PC-9 (cell line): Measurements from ENCODE around the gene NLRP12. TPM values are rescaled to one million over a fixed set of nuclear protein-coding genes. Genes with fewer than 3 reads are reported as not detected.

Experiments
- BruUV-seq: library from RNA; stranded (reverse); fragments of 400-500 nt; replicated peaks from 2 replicates; lab custom pipeline; 2021; lab: Mats Ljungman, UMichigan
- CTCF ChIA-PET: fragments of 300-600 bp; sonication (Branson Sonifier 250); formaldehyde crosslinking; loops from one replicate; lab custom pipeline; 2022; ENCODE audit warnings: antibody characterized with exemption; lab: Charles Lee
- POLR2A ChIA-PET: fragments of 300-600 bp; sonication (Branson Sonifier 250); formaldehyde crosslinking; loops from one replicate; lab custom pipeline; 2022; ENCODE audit warnings: antibody characterized with exemption; ENCODE audit not compliant: unreplicated experiment; lab: Charles Lee
- DNase-seq, 2 experiments: peaks; one replicate each; pipeline versions ENCODE4 v3.0.0 to v3.0.0-alpha.2; 2015 to 2022; ENCODE audit warnings: mixed read lengths in 1 of 2
- H2AFZ ChIP-seq: fragments of 200-600 bp; sonication (generic); 2 replicates; pipeline ENCODE4 v1.8.1; 2017; ENCODE audit warnings: antibody characterized with exemption
- H3F3A ChIP-seq: fragments of 200-600 bp; sonication (generic); 2 replicates; pipeline ENCODE4 v1.8.1; 2017; ENCODE audit warnings: antibody characterized with exemption, mild to moderate bottlenecking, low read depth; ENCODE audit not compliant: insufficient read depth
- H3K27ac ChIP-seq: fragments of 200-600 bp; sonication (generic); 2 replicates; pipeline ENCODE4 v1.6.1; 2016; ENCODE audit warnings: mixed run types
- H3K27me3 ChIP-seq: fragments of 200-600 bp; sonication (generic); 2 replicates; pipeline ENCODE4 v1.6.1; 2016; ENCODE audit warnings: low read depth, mixed run types; ENCODE audit not compliant: insufficient read depth
- H3K36me3 ChIP-seq: fragments of 200-600 bp; sonication (generic); 2 replicates; pipeline ENCODE4 v1.6.1; 2016; ENCODE audit warnings: low read depth, mixed run types
- H3K4me1 ChIP-seq: fragments of 200-600 bp; sonication (generic); replicated peaks from 2 replicates; pipeline ENCODE4 v1.6.1; 2016; ENCODE audit warnings: mixed run types; ENCODE audit not compliant: insufficient read depth
- H3K4me2 ChIP-seq: fragments of 200-600 bp; sonication (generic); 2 replicates; pipeline ENCODE4 v1.6.1; 2017; ENCODE audit warnings: mixed run types
- H3K4me3 ChIP-seq: fragments of 200-600 bp; sonication (generic); 2 replicates; pipeline ENCODE4 v1.6.1; 2016; ENCODE audit warnings: mixed run types
- H3K79me2 ChIP-seq: fragments of 200-600 bp; sonication (generic); 2 replicates; pipeline ENCODE4 v1.6.1; 2017; ENCODE audit warnings: low read depth, mixed run types
- H3K9me2 ChIP-seq: fragments of 200-600 bp; sonication (generic); 2 replicates; pipeline ENCODE4 v1.8.1; 2017; ENCODE audit warnings: mild to moderate bottlenecking; ENCODE audit not compliant: insufficient read depth
- H3K9me3 ChIP-seq: fragments of 200-600 bp; sonication (generic); 2 replicates; pipeline ENCODE4 v1.8.1; 2016; ENCODE audit warnings: low read depth; ENCODE audit not compliant: insufficient read depth
- H4K20me1 ChIP-seq: fragments of 200-600 bp; sonication (generic); 2 replicates; pipeline ENCODE4 v1.8.1; 2017; ENCODE audit not compliant: insufficient read depth
- CTCF ChIP-seq: fragments of 200-600 bp; sonication (generic); conservative IDR thresholded peaks from 2 replicates; pipeline ENCODE4 v1.6.1; 2017; ENCODE audit warnings: mixed run types, antibody characterized with exemption, mild to moderate bottlenecking, moderate library complexity
- EZH2 ChIP-seq: fragments of 200-600 bp; sonication (generic); IDR thresholded peaks from 2 replicates; pipeline ENCODE4 v1.8.0; 2017; ENCODE audit warnings: antibody characterized with exemption, low read depth
- intact Hi-C: fragments of 100-400 bp; cut with micrococcal nuclease; formaldehyde crosslinking; loops from one replicate; pipeline ENCODE4 v1.10.0; 2022; ENCODE audit not compliant: unreplicated experiment
- total RNA-seq: library from RNA; stranded (reverse); gene quantifications from 2 replicates; pipeline ENCODE4 v1.2.3, GENCODE V29; 2021

The NLRP12 gene
- total RNA-seq, 1 experiment from 2014 or later, result 0.37 TPM

GRCh38 chr19:53867225-53868090, 43.3 kb upstream of the NLRP12 start, which contains the start of gene MYADM:
Gene MYADM (plus strand): TSS chr19:53867883. CDS start chr19:53873530, 5,647 bp downstream.
- H3K4me2 ChIP-seq, result peak within 1 kb of the TSS; percentile 93
- no peaks in the 10 kb centered on the region for H3K27me3 ChIP-seq
- peaks cover 28% of the 10 kb centered on the region for H3K4me1 ChIP-seq
- H3K79me2 ChIP-seq, result peaks cover 42% of the 10 kb centered on the region
- no peaks in the 10 kb centered on the region for H4K20me1 ChIP-seq
- peak within 1 kb of the TSS; percentile 70; the same call in 1 of the 2 replicates for H2AFZ ChIP-seq
- peak within 1 kb of the TSS; percentile 99 for H3K27ac ChIP-seq
- H3K36me3 ChIP-seq, result peaks cover 7% of the 10 kb centered on the region
- DNase-seq, result peak; percentile 98 to 100
- no TSS peak for BruUV-seq
- no peaks in the 10 kb centered on the region for H3K9me3 ChIP-seq
- H3K9me2 ChIP-seq, result no peaks in the 10 kb centered on the region
- H3F3A ChIP-seq, result peaks cover 46% of the 10 kb centered on the region
- ChIA-PET CTCF (interaction anchor here (0.6 to 1.5 kb wide), 3 partner anchors 159 to 269 kb away, joined by 3 to 11 read pairs (median 10); no protein-coding TSS in a partner anchor), POLR2A (interaction anchor here (0.5 to 3.5 kb wide), 17 partner anchors 8 to 1471 kb away, joined by 3 to 49 read pairs (median 6); partner anchors contain the start of genes CNOT3, MBOAT7 and PRKCG)
- peak within 1 kb of the TSS; percentile 92 for H3K4me3 ChIP-seq
- intact Hi-C loops, result loop anchor here (1.0 to 5.0 kb wide), 6 partner anchors 25 to 595 kb away; partner anchors contain the start of genes CNOT3, LENG1, LENG8 and LENG9
- TF ChIP-seq CTCF, result no peak
- TF ChIP-seq EZH2, result no peak

- peak in 1 of 2 experiments; percentile 53 for DNase-seq
- CTCF ChIA-PET, result interaction anchor here (0.6 to 1.5 kb wide), 5 partner anchors 25 to 270 kb away, joined by 3 to 11 read pairs (median 4); no protein-coding TSS in a partner anchor
- H4K20me1 ChIP-seq, result no peaks in the 10 kb centered on the region
- no peak overlapping the region for H2AFZ ChIP-seq
- peaks cover 5% of the 10 kb centered on the region; the same call in 1 of the 2 replicates for H3K36me3 ChIP-seq
- no peaks in the 10 kb centered on the region for H3K9me2 ChIP-seq
- no TSS peak for BruUV-seq
- no peaks in the 10 kb centered on the region for H3K27me3 ChIP-seq
- H3K9me3 ChIP-seq, result no peaks in the 10 kb centered on the region
- TF ChIP-seq EZH2 (no peak), CTCF (no peak)
- intact Hi-C loops, result loop anchor here (1.0 to 5.0 kb wide), 5 partner anchors 25 to 595 kb away; partner anchors contain the start of genes CNOT3, LENG1 and LENG9
- POLR2A ChIA-PET, result interaction anchor here (0.5 to 3.5 kb wide), 8 partner anchors 10 to 323 kb away, joined by 3 to 49 read pairs (median 9); partner anchors contain the start of genes CNOT3, MBOAT7 and PRKCG
- peak overlapping the region; percentile 86 for H3K4me2 ChIP-seq
- peaks cover 42% of the 10 kb centered on the region for H3K79me2 ChIP-seq
- peak overlapping the region; percentile 89 for H3K4me3 ChIP-seq
- H3K27ac ChIP-seq, result peak overlapping the region; percentile 99
- H3K4me1 ChIP-seq, result peaks cover 28% of the 10 kb centered on the region
- H3F3A ChIP-seq, result peaks cover 40% of the 10 kb centered on the region
Measured at GRCh38 chr19:53866865-53867224, 42.7 kb upstream of the NLRP12 start.
